ENCODE results near the gene NEURL4. TPM values are rescaled to one million over a fixed set of nuclear protein-coding genes. Genes with fewer than 3 reads are reported as not detected.
A peak's percentile ranks its signal among the peaks of the same experiment; 100 is the strongest.

Gene NEURL4
- total and polyA plus RNA-seq, 2 donors (not counting 3 experiments of a cell fraction or from before 2014, with no cell fraction given): 32.0 to 44.9 TPM

DNA sequence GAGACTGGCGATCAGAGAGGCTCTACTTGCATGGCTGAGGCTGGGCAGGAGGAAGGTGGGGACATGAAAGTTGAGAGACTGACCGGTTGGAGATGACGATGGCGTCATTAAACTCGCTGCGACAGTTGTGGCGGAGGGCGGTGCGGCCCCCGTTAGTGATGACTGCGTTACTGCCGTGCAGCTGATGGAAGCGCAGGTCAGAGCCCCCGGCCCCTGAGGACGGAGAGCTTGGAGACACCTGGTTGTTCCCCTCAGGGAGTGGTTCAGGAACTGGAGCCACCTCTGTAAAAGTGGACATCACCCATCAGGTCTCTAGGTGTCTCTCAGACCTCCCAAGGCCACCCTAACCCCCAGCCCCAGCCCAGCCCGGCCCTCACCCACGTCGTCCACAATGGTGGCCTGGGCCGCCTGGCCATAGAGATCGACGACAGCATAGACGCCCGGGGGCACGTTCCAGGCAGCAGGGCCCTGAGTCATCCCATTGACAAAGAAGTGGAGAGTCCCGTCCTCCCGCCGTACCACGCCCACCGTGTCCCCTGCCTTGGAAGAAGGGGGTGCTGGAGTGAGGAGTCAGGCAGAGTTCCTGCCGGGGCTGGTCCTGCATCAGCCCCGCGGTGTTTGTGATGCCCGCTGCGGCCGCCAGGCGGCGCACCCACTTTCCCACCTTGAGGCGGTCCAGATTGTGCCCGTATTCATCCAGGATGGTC lies 5.3 kb downstream of the NEURL4 start:
- Histone ChIP-seq H3K4me3 (replicated peaks in 1 of 3; ENCODE audit: insufficient read depth in 1 of 3, low read depth in 1 of 3, low read length in 3 of 3) (no peak overlapping the region), H3K9me1 (replicated peaks; ENCODE audit: control insufficient read depth, extremely low read depth, insufficient read depth, low read length) (no peaks in the 10 kb centered on the region), H3K79me2 (ENCODE audit: control insufficient read depth, insufficient read depth, low read length) (peaks cover 10% of the 10 kb centered on the region), H4K20me1 (replicated peaks; ENCODE audit: control insufficient read depth, extremely low read depth, insufficient read depth, low read length) (no peaks in the 10 kb centered on the region), H3K4me2 (ENCODE audit: insufficient read depth, low read length) (no peak overlapping the region), H3K9me3 (replicated peaks; ENCODE audit: control insufficient read depth, insufficient read depth, low read length) (no peaks in the 10 kb centered on the region), H3K9ac (replicated peaks; ENCODE audit: extremely low read depth, insufficient read depth, low read length) (no peak overlapping the region), H3K27ac (ENCODE audit: insufficient read depth, low read depth, low read length) (no peak overlapping the region), H3K4me1 (ENCODE audit: control insufficient read depth, extremely low read depth, insufficient read depth, low read length) (peaks cover 6% of the 10 kb centered on the region), H3K36me3 (ENCODE audit: control insufficient read depth in 2 of 2, extremely low read depth in 1 of 2, insufficient read depth in 2 of 2, low read length in 2 of 2) (peaks cover 10 to 43% of the 10 kb centered on the region in 2 experiments), H3K27me3 (ENCODE audit: control insufficient read depth in 2 of 2, insufficient read depth in 2 of 2, low read length in 2 of 2) (no peaks in the 10 kb centered on the region), H2AFZ (ENCODE audit: low read depth, low read length) (no peak overlapping the region)
- ChIA-PET POLR2A (no interaction called here), CTCF (interaction anchor here (0.8 to 1.8 kb wide), 6 partner anchors 13 to 237 kb away, joined by 3 to 13 read pairs (median 6); partner anchors contain the start of genes ACAP1, SLC2A4 and TNFSF13)
- DNase-seq (ENCODE audit: low read depth, low spot score) (peak; percentile 32), FAIRE-seq (peak; percentile 79)
- TF ChIP-seq POLR2A (IDR thresholded peaks at IDR 0.05; ENCODE audit: low read depth, low read length) (no peak), MYC (IDR thresholded peaks at IDR 0.05; ENCODE audit: low read depth, low read length) (no peak), POLR2AphosphoS5 (IDR thresholded peaks at IDR 0.05; ENCODE audit: insufficient read depth, low read depth, low read length) (no peak), GATA2 (IDR thresholded peaks at IDR 0.05; ENCODE audit: insufficient read depth, insufficient read length, low read depth, low read length) (no peak), FOS (IDR thresholded peaks at IDR 0.05; ENCODE audit: borderline replicate concordance, insufficient read depth, low read length) (no peak)
- TF ChIP-seq, protein P1, sequence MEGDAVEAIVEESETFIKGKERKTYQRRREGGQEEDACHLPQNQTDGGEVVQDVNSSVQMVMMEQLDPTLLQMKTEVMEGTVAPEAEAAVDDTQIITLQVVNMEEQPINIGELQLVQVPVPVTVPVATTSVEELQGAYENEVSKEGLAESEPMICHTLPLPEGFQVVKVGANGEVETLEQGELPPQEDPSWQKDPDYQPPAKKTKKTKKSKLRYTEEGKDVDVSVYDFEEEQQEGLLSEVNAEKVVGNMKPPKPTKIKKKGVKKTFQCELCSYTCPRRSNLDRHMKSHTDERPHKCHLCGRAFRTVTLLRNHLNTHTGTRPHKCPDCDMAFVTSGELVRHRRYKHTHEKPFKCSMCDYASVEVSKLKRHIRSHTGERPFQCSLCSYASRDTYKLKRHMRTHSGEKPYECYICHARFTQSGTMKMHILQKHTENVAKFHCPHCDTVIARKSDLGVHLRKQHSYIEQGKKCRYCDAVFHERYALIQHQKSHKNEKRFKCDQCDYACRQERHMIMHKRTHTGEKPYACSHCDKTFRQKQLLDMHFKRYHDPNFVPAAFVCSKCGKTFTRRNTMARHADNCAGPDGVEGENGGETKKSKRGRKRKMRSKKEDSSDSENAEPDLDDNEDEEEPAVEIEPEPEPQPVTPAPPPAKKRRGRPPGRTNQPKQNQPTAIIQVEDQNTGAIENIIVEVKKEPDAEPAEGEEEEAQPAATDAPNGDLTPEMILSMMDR (IDR thresholded peaks at IDR 0.05; ENCODE audit: extremely low read depth in 1 of 2, insufficient read depth in 1 of 2, low read depth in 1 of 2, low read length in 2 of 2): peak; percentile 91 to 95
- TF ChIP-seq, protein P2, sequence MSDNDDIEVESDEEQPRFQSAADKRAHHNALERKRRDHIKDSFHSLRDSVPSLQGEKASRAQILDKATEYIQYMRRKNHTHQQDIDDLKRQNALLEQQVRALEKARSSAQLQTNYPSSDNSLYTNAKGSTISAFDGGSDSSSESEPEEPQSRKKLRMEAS (IDR thresholded peaks at IDR 0.05; ENCODE audit: insufficient read depth, insufficient read length): no peak
- dilution Hi-C loops (cut with MboI; ENCODE audit: extremely low pct_ligation_motif_present, low sequenced_read_pairs): no loop called here
- intact Hi-C loops (cut with micrococcal nuclease): loop anchor here (1.0 kb wide), 2 partner anchors 22 to 237 kb away; partner anchors contain the start of gene SENP3
- BruUV-seq (replicated peaks): TSS peak; percentile 7

Data from endothelial cell of umbilical vein (primary cell).